Vagina (tissue), 2 donors: ENCODE results near the gene PHLDA3. TPM values are rescaled to one million over a fixed set of nuclear protein-coding genes. Genes with fewer than 3 reads are reported as not detected.

Source experiments
- DNase-seq, 2 donors: peaks; one replicate each; pipeline ENCODE4 v3.0.0-alpha.2; 2017; ENCODE audit errors: extremely low spot score in 2 of 2
- H3K27ac ChIP-seq: fragments of 200-600 bp; sonication (generic); one replicate; pipeline ENCODE4 v1.5.1; 2019
- H3K27me3 ChIP-seq: fragments of 200-600 bp; sonication (generic); one replicate; pipeline ENCODE4 v1.5.1; 2019
- H3K36me3 ChIP-seq, 2 donors: fragments of 200-600 bp; sonication (generic); one replicate each; pipeline ENCODE4 v1.5.1; 2017 to 2019
- H3K4me1 ChIP-seq: fragments of 200-600 bp; sonication (generic); one replicate; pipeline ENCODE4 v1.5.1; 2019
- H3K4me3 ChIP-seq, 2 donors: fragments of 200-600 bp; sonication (generic); 1 replicate in 1 of 2; 2 replicates in 1 of 2; pipeline ENCODE4 v1.5.1; 2016 to 2019
- H3K9me3 ChIP-seq: fragments of 200-600 bp; sonication (generic); one replicate; pipeline ENCODE4 v1.5.1; 2019
- CTCF ChIP-seq, 3 experiments: fragments of 450-650 bp in 2 of 3; fragments of 200-600 bp in 1 of 3; sonication (generic) in 1 of 3; IDR thresholded peaks; one replicate each; pipeline ENCODE4 v1.5.1; 2017 to 2019; ENCODE audit warnings: antibody characterized with exemption in 3 of 3, mild to moderate bottlenecking in 2 of 3, moderate library complexity in 2 of 3
- POLR2A ChIP-seq, 2 donors: fragments of 450-650 bp; IDR thresholded peaks; one replicate each; pipeline ENCODE4 v1.6.1; 2017; ENCODE audit warnings: antibody characterized with exemption in 2 of 2, mild to moderate bottlenecking in 2 of 2, moderate library complexity in 2 of 2
- POLR2AphosphoS5 ChIP-seq, 2 donors: sonication (generic); formaldehyde crosslinking; IDR thresholded peaks; one replicate each; pipeline ENCODE4 v1.9.0; 2017; ENCODE audit warnings: antibody characterized with exemption in 2 of 2, mild to moderate bottlenecking in 2 of 2, low read depth in 1 of 2; ENCODE audit not compliant: insufficient read depth in 1 of 2
- intact Hi-C: fragments of 100-400 bp; cut with DNase I; formaldehyde crosslinking; loops from one replicate; pipeline ENCODE4 v1.15.1; 2023
- total RNA-seq: library from RNA; depleted of rRNA; stranded (reverse); fragments of >200 nt; gene quantifications from one replicate; pipeline ENCODE4 v1.2.3, GENCODE V29; 2016

PHLDA3 gene
- total RNA-seq, 1 donor from 2014 or later: 80.5 TPM

- peak overlapping the region; percentile 78 for H3K27ac ChIP-seq
- no peak overlapping the region for H3K4me3 ChIP-seq
- intact Hi-C loops: loop anchor here (5.0 kb wide), 1 partner anchor 74 kb away; no protein-coding TSS in a partner anchor
- no peaks in the 10 kb centered on the region for H3K36me3 ChIP-seq
- H3K9me3 ChIP-seq: no peaks in the 10 kb centered on the region
- DNase-seq: no peak
- peaks cover 42% of the 10 kb centered on the region for H3K4me1 ChIP-seq
- TF ChIP-seq POLR2A (IDR thresholded peaks at IDR 0.05) (no peak), CTCF (IDR thresholded peaks at IDR 0.05) (no peak), POLR2AphosphoS5 (IDR thresholded peaks at IDR 0.05; ENCODE audit: insufficient read depth in 1 of 2, low read depth in 1 of 2) (no peak)
- H3K27me3 ChIP-seq: no peaks in the 10 kb centered on the region
These were observed 42.5 kb upstream of the PHLDA3 start for GRCh38 chr1:201511396-201511940.

- H3K4me1 ChIP-seq: peaks cover 49% of the 10 kb centered on the region
These were observed 41.7 kb upstream of the PHLDA3 start for GRCh38 chr1:201510734-201511133.

GRCh38 chr1:201509601-201510374, 40.8 kb upstream of the PHLDA3 start:
- intact Hi-C loops: loop anchor here (5.0 kb wide), 1 partner anchor 72 kb away; no protein-coding TSS in a partner anchor
- H3K9me3 ChIP-seq: no peaks in the 10 kb centered on the region
- H3K27me3 ChIP-seq: no peaks in the 10 kb centered on the region
- no peaks in the 10 kb centered on the region for H3K36me3 ChIP-seq
- no peak for TF ChIP-seq CTCF (IDR thresholded peaks at IDR 0.05)
- no peak for TF ChIP-seq POLR2AphosphoS5 (IDR thresholded peaks at IDR 0.05; ENCODE audit: insufficient read depth in 1 of 2, low read depth in 1 of 2)
- no peak for TF ChIP-seq POLR2A (IDR thresholded peaks at IDR 0.05)
- DNase-seq: no peak
- peaks cover 58% of the 10 kb centered on the region for H3K4me1 ChIP-seq
- H3K27ac ChIP-seq: peak overlapping the region; percentile 93
- no peak overlapping the region for H3K4me3 ChIP-seq

More at GRCh38 chr1:201510734-201511133, 41.7 kb upstream of the PHLDA3 start:
- Histone ChIP-seq H3K27me3 (no peaks in the 10 kb centered on the region), H3K27ac (no peak overlapping the region), H3K36me3 (no peaks in the 10 kb centered on the region), H3K9me3 (no peaks in the 10 kb centered on the region), H3K4me3 (no peak overlapping the region)
- intact Hi-C loops: loop anchor here (5.0 kb wide), 1 partner anchor 73 kb away; no protein-coding TSS in a partner anchor
- TF ChIP-seq CTCF (IDR thresholded peaks at IDR 0.05) (no peak), POLR2A (IDR thresholded peaks at IDR 0.05) (no peak), POLR2AphosphoS5 (IDR thresholded peaks at IDR 0.05; ENCODE audit: insufficient read depth in 1 of 2, low read depth in 1 of 2) (no peak)
- DNase-seq: no peak

- no peak for DNase-seq
- H3K9me3 ChIP-seq: no peaks in the 10 kb centered on the region
- peak in 1 of 2 donors; percentile 51 for TF ChIP-seq POLR2AphosphoS5 (IDR thresholded peaks at IDR 0.05; ENCODE audit: insufficient read depth in 1 of 2, low read depth in 1 of 2)
- TF ChIP-seq POLR2A (IDR thresholded peaks at IDR 0.05): no peak
- no peak overlapping the region for H3K4me3 ChIP-seq
- intact Hi-C loops: no loop called here
- peak overlapping the region; percentile 93 for H3K27ac ChIP-seq
- no peaks in the 10 kb centered on the region for H3K36me3 ChIP-seq
- H3K27me3 ChIP-seq: no peaks in the 10 kb centered on the region
- H3K4me1 ChIP-seq: peaks cover 68% of the 10 kb centered on the region
These were observed 39.8 kb upstream of the PHLDA3 start for GRCh38 chr1:201508809-201509208.

- no peak for TF ChIP-seq CTCF (IDR thresholded peaks at IDR 0.05)
- no peak for TF ChIP-seq POLR2A (IDR thresholded peaks at IDR 0.05)
- TF ChIP-seq POLR2AphosphoS5 (IDR thresholded peaks at IDR 0.05; ENCODE audit: insufficient read depth in 1 of 2, low read depth in 1 of 2): peak in 1 of 2 donors; percentile 29
- Histone ChIP-seq H3K27ac (peak overlapping the region; percentile 93), H3K4me1 (peaks cover 76% of the 10 kb centered on the region), H3K4me3 (peak overlapping the region; percentile 62 to 87), H3K36me3 (no peaks in the 10 kb centered on the region), H3K9me3 (no peaks in the 10 kb centered on the region), H3K27me3 (no peaks in the 10 kb centered on the region)
- no peak for DNase-seq
- intact Hi-C loops: no loop called here
These were observed 38.3 kb upstream of the PHLDA3 start for GRCh38 chr1:201507360-201507675.
